Activated naive CD8-positive, alpha-beta T cell (primary cell): ENCODE results near the gene POLD2.
A peak's percentile ranks its signal among the peaks of the same experiment; 100 is the strongest.

ENCODE experiments used
- H3K27ac Mint-ChIP-seq: one replicate; pipeline ENCODE4 v1.8.0; 2021; ENCODE audit warnings: mixed read lengths
- H3K27me3 Mint-ChIP-seq: one replicate; pipeline ENCODE4 v1.8.0; 2021; ENCODE audit warnings: mixed read lengths
- H3K36me3 Mint-ChIP-seq: one replicate; pipeline ENCODE4 v1.8.0; 2021; ENCODE audit warnings: mixed read lengths
- H3K4me1 Mint-ChIP-seq: one replicate; pipeline ENCODE4 v1.8.0; 2021; ENCODE audit warnings: low read depth, mixed read lengths
- H3K4me3 Mint-ChIP-seq: one replicate; pipeline ENCODE4 v1.8.0; 2021; ENCODE audit warnings: mild to moderate bottlenecking, mixed read lengths
- H3K9me3 Mint-ChIP-seq: one replicate; pipeline ENCODE4 v1.8.0; 2021; ENCODE audit warnings: low read depth, mixed read lengths

Gene POLD2

GRCh38 chr7:44156453-44157010 lies 33.2 kb upstream of the POLD2 start:
- H3K4me1 Mint-ChIP-seq, result no peaks in the 10 kb centered on the region
- no peaks in the 10 kb centered on the region for H3K27me3 Mint-ChIP-seq
- H3K4me3 Mint-ChIP-seq, result no peak overlapping the region
- H3K27ac Mint-ChIP-seq, result no peak overlapping the region
- H3K36me3 Mint-ChIP-seq, result no peaks in the 10 kb centered on the region
- no peaks in the 10 kb centered on the region for H3K9me3 Mint-ChIP-seq

- H3K27ac Mint-ChIP-seq, result no peak overlapping the region
- H3K36me3 Mint-ChIP-seq, result no peaks in the 10 kb centered on the region
- H3K27me3 Mint-ChIP-seq, result no peaks in the 10 kb centered on the region
- H3K4me3 Mint-ChIP-seq, result no peak overlapping the region
- no peaks in the 10 kb centered on the region for H3K9me3 Mint-ChIP-seq
- H3K4me1 Mint-ChIP-seq, result no peaks in the 10 kb centered on the region
Observed at GRCh38 chr7:44155191-44156185, 32.1 kb upstream of the POLD2 start.

GRCh38 chr7:44154703-44155102 lies 31.4 kb upstream of the POLD2 start:
- no peak overlapping the region for H3K4me3 Mint-ChIP-seq
- no peaks in the 10 kb centered on the region for H3K36me3 Mint-ChIP-seq
- no peaks in the 10 kb centered on the region for H3K9me3 Mint-ChIP-seq
- no peak overlapping the region for H3K27ac Mint-ChIP-seq
- H3K27me3 Mint-ChIP-seq, result no peaks in the 10 kb centered on the region
- H3K4me1 Mint-ChIP-seq, result no peaks in the 10 kb centered on the region

- H3K27me3 Mint-ChIP-seq, result no peaks in the 10 kb centered on the region
- H3K9me3 Mint-ChIP-seq, result no peaks in the 10 kb centered on the region
- no peaks in the 10 kb centered on the region for H3K4me1 Mint-ChIP-seq
- H3K27ac Mint-ChIP-seq, result no peak overlapping the region
- H3K4me3 Mint-ChIP-seq, result no peak overlapping the region
- H3K36me3 Mint-ChIP-seq, result no peaks in the 10 kb centered on the region
Observed at GRCh38 chr7:44153948-44154335, 30.6 kb upstream of the POLD2 start.

- no peaks in the 10 kb centered on the region for H3K4me1 Mint-ChIP-seq
- H3K27me3 Mint-ChIP-seq, result no peaks in the 10 kb centered on the region
- H3K4me3 Mint-ChIP-seq, result no peak overlapping the region
- no peak overlapping the region for H3K27ac Mint-ChIP-seq
- no peaks in the 10 kb centered on the region for H3K36me3 Mint-ChIP-seq
- H3K9me3 Mint-ChIP-seq, result no peaks in the 10 kb centered on the region
Observed at GRCh38 chr7:44152971-44153947, 29.9 kb upstream of the POLD2 start.

- Mint-ChIP-seq H3K4me1 (no peaks in the 10 kb centered on the region), H3K9me3 (no peaks in the 10 kb centered on the region), H3K27ac (no peak overlapping the region), H3K27me3 (no peaks in the 10 kb centered on the region), H3K36me3 (no peaks in the 10 kb centered on the region), H3K4me3 (no peak overlapping the region)
Observed at GRCh38 chr7:44151956-44152355, 28.6 kb upstream of the POLD2 start.

GRCh38 chr7:44150966-44151941 lies 27.9 kb upstream of the POLD2 start:
- no peak overlapping the region for H3K4me3 Mint-ChIP-seq
- H3K4me1 Mint-ChIP-seq, result no peaks in the 10 kb centered on the region
- H3K36me3 Mint-ChIP-seq, result no peaks in the 10 kb centered on the region
- no peaks in the 10 kb centered on the region for H3K9me3 Mint-ChIP-seq
- no peaks in the 10 kb centered on the region for H3K27me3 Mint-ChIP-seq
- no peak overlapping the region for H3K27ac Mint-ChIP-seq

GRCh38 chr7:44150466-44150832 lies 27.1 kb upstream of the POLD2 start:
- no peak overlapping the region for H3K4me3 Mint-ChIP-seq
- no peaks in the 10 kb centered on the region for H3K27me3 Mint-ChIP-seq
- H3K36me3 Mint-ChIP-seq, result no peaks in the 10 kb centered on the region
- no peaks in the 10 kb centered on the region for H3K9me3 Mint-ChIP-seq
- no peak overlapping the region for H3K27ac Mint-ChIP-seq
- H3K4me1 Mint-ChIP-seq, result peaks cover under 1% of the 10 kb centered on the region

- Mint-ChIP-seq H3K27me3 (no peaks in the 10 kb centered on the region), H3K4me1 (peaks cover 4% of the 10 kb centered on the region), H3K36me3 (no peaks in the 10 kb centered on the region), H3K9me3 (no peaks in the 10 kb centered on the region), H3K4me3 (no peak overlapping the region), H3K27ac (no peak overlapping the region)
Observed at GRCh38 chr7:44149571-44150465, 26.5 kb upstream of the POLD2 start.

- Mint-ChIP-seq H3K4me1 (peaks cover 4% of the 10 kb centered on the region), H3K9me3 (no peaks in the 10 kb centered on the region), H3K36me3 (no peaks in the 10 kb centered on the region), H3K27ac (peak overlapping the region; percentile 68), H3K27me3 (no peaks in the 10 kb centered on the region), H3K4me3 (no peak overlapping the region)
Observed at GRCh38 chr7:44148961-44149536, 25.7 kb upstream of the POLD2 start.

- no peaks in the 10 kb centered on the region for H3K9me3 Mint-ChIP-seq
- peaks cover 4% of the 10 kb centered on the region for H3K4me1 Mint-ChIP-seq
- H3K36me3 Mint-ChIP-seq, result no peaks in the 10 kb centered on the region
- H3K27ac Mint-ChIP-seq, result no peak overlapping the region
- no peak overlapping the region for H3K4me3 Mint-ChIP-seq
- no peaks in the 10 kb centered on the region for H3K27me3 Mint-ChIP-seq
Observed at GRCh38 chr7:44148166-44148565, 24.8 kb upstream of the POLD2 start.

- H3K27ac Mint-ChIP-seq, result no peak overlapping the region
Observed at GRCh38 chr7:44147026-44147991, 24.0 kb upstream of the POLD2 start.

More at GRCh38 chr7:44147026-44147991, 24.0 kb upstream of the POLD2 start:
- Mint-ChIP-seq H3K4me3 (peak overlapping the region; percentile 17), H3K9me3 (no peaks in the 10 kb centered on the region), H3K27me3 (no peaks in the 10 kb centered on the region), H3K36me3 (no peaks in the 10 kb centered on the region), H3K4me1 (peaks cover 4% of the 10 kb centered on the region)
